Uterus (tissue), 2 donors: ENCODE results near the gene SMIM21.

Experiments used
- POLR2A ChIP-seq, 2 donors: fragments of 450-650 bp; IDR thresholded peaks; one replicate each; pipeline ENCODE4 v1.6.1; 2016; ENCODE audit warnings: antibody characterized with exemption in 2 of 2, mild to moderate bottlenecking in 1 of 2, moderate library complexity in 1 of 2
- TF ChIP-seq, protein P1 (sequence below), 4 experiments: fragments of 200-600 bp in 2 of 4; fragments of 450-650 bp in 2 of 4; sonication (generic) in 2 of 4; IDR thresholded peaks; one replicate each; pipeline ENCODE4 v1.5.1; 2016 to 2019; ENCODE audit warnings: antibody characterized with exemption in 4 of 4, mild to moderate bottlenecking in 2 of 4, moderate library complexity in 1 of 4

GRCh38 chr18:75375341-75375740, 52.2 kb downstream of the SMIM21 start:
- TF ChIP-seq, protein P1, sequence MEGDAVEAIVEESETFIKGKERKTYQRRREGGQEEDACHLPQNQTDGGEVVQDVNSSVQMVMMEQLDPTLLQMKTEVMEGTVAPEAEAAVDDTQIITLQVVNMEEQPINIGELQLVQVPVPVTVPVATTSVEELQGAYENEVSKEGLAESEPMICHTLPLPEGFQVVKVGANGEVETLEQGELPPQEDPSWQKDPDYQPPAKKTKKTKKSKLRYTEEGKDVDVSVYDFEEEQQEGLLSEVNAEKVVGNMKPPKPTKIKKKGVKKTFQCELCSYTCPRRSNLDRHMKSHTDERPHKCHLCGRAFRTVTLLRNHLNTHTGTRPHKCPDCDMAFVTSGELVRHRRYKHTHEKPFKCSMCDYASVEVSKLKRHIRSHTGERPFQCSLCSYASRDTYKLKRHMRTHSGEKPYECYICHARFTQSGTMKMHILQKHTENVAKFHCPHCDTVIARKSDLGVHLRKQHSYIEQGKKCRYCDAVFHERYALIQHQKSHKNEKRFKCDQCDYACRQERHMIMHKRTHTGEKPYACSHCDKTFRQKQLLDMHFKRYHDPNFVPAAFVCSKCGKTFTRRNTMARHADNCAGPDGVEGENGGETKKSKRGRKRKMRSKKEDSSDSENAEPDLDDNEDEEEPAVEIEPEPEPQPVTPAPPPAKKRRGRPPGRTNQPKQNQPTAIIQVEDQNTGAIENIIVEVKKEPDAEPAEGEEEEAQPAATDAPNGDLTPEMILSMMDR (IDR thresholded peaks at IDR 0.05) = no peak
- TF ChIP-seq POLR2A (IDR thresholded peaks at IDR 0.05) = no peak
